IPS-15b (cell line): ENCODE data around the gene OR5B3.
"Not testable (repeated sequence)": the region's sequence is repeated elsewhere in the genome, so short reads cannot be mapped to it uniquely, and the experiment has no call there.

ENCODE experiments used
- H3K27me3 ChIP-seq: one replicate; pipeline ENCODE4 v1.6.1; 2013; ENCODE audit warnings: low read length; ENCODE audit not compliant: control insufficient read depth, insufficient read depth
- H3K36me3 ChIP-seq: one replicate; pipeline ENCODE4 v1.6.1; 2013; ENCODE audit warnings: low read length; ENCODE audit not compliant: control insufficient read depth, insufficient read depth
- H3K4me1 ChIP-seq: one replicate; pipeline ENCODE4 v1.6.1; 2013; ENCODE audit warnings: mild to moderate bottlenecking, low read length; ENCODE audit not compliant: control insufficient read depth, insufficient read depth
- H3K4me3 ChIP-seq: one replicate; pipeline ENCODE4 v1.5.1; 2013; ENCODE audit warnings: low read depth, low read length
- H3K9ac ChIP-seq: one replicate; pipeline ENCODE4 v1.6.1; 2013; ENCODE audit warnings: low read depth, mild to moderate bottlenecking, low read length
- H3K9me3 ChIP-seq: one replicate; pipeline ENCODE4 v1.6.1; 2013; ENCODE audit warnings: mild to moderate bottlenecking, low read length; ENCODE audit not compliant: control insufficient read depth, insufficient read depth

Gene OR5B3

GRCh38 chr11:58406774-58407173 lies at the start of gene OR5B3:
TSS of gene OR5B3 (minus strand) at chr11:58406874. CDS start at chr11:58403409, 3,465 bp downstream.
- Histone ChIP-seq H3K4me1 (no peaks in the 10 kb centered on the region), H3K36me3 (no peaks in the 10 kb centered on the region), H3K9ac (no peak within 1 kb of the TSS), H3K27me3 (no peaks in the 10 kb centered on the region), H3K9me3 (no peaks in the 10 kb centered on the region), H3K4me3 (no peak within 1 kb of the TSS)

- H3K36me3 ChIP-seq, result no peaks in the 10 kb centered on the region
- H3K4me1 ChIP-seq, result no peaks in the 10 kb centered on the region
- H3K27me3 ChIP-seq, result no peaks in the 10 kb centered on the region
- H3K9ac ChIP-seq, result no peak overlapping the region
- no peak overlapping the region for H3K4me3 ChIP-seq
- H3K9me3 ChIP-seq, result no peaks in the 10 kb centered on the region
Observed at GRCh38 chr11:58451585-58451984, 44.9 kb upstream of the OR5B3 start.

GRCh38 chr11:58446294-58446693 lies 39.6 kb upstream of the OR5B3 start:
- H3K9ac ChIP-seq, result no peak overlapping the region
- no peaks in the 10 kb centered on the region for H3K9me3 ChIP-seq
- no peaks in the 10 kb centered on the region for H3K4me1 ChIP-seq
- no peak overlapping the region for H3K4me3 ChIP-seq
- no peaks in the 10 kb centered on the region for H3K36me3 ChIP-seq
- no peaks in the 10 kb centered on the region for H3K27me3 ChIP-seq

GRCh38 chr11:58444300-58444699 lies 37.6 kb upstream of the OR5B3 start:
- Histone ChIP-seq H3K27me3 (no peaks in the 10 kb centered on the region), H3K4me1 (no peaks in the 10 kb centered on the region), H3K9ac (no peak overlapping the region), H3K4me3 (no peak overlapping the region), H3K9me3 (no peaks in the 10 kb centered on the region), H3K36me3 (no peaks in the 10 kb centered on the region)

- H3K4me3 ChIP-seq, result no peak within 1 kb of the TSS
- no peaks in the 10 kb centered on the region for H3K36me3 ChIP-seq
- H3K9ac ChIP-seq, result no peak within 1 kb of the TSS
- no peaks in the 10 kb centered on the region for H3K9me3 ChIP-seq
- H3K27me3 ChIP-seq, result no peaks in the 10 kb centered on the region
- H3K4me1 ChIP-seq, result no peaks in the 10 kb centered on the region
Observed at GRCh38 chr11:58442136-58442535, 35.5 kb upstream of the OR5B3 start, which contains the start of gene OR5B12. TSS of gene OR5B12 (minus strand) at chr11:58442236. CDS start at chr11:58440151, 2,085 bp downstream.

- no peaks in the 10 kb centered on the region for H3K27me3 ChIP-seq
- H3K36me3 ChIP-seq, result no peaks in the 10 kb centered on the region
- no peak overlapping the region for H3K9ac ChIP-seq
- H3K4me1 ChIP-seq, result no peaks in the 10 kb centered on the region
- H3K4me3 ChIP-seq, result no peak overlapping the region
- no peaks in the 10 kb centered on the region for H3K9me3 ChIP-seq
Observed at GRCh38 chr11:58438486-58438885, 31.8 kb upstream of the OR5B3 start.

GRCh38 chr11:58434217-58434616 lies 27.5 kb upstream of the OR5B3 start:
- H3K4me3 ChIP-seq, result no peak overlapping the region
- no peaks in the 10 kb centered on the region for H3K27me3 ChIP-seq
- no peak overlapping the region for H3K9ac ChIP-seq
- H3K9me3 ChIP-seq, result no peaks in the 10 kb centered on the region
- no peaks in the 10 kb centered on the region for H3K36me3 ChIP-seq
- H3K4me1 ChIP-seq, result no peaks in the 10 kb centered on the region

- H3K9me3 ChIP-seq, result no peaks in the 10 kb centered on the region
- no peaks in the 10 kb centered on the region for H3K36me3 ChIP-seq
- H3K4me1 ChIP-seq, result no peaks in the 10 kb centered on the region
- no peaks in the 10 kb centered on the region for H3K27me3 ChIP-seq
- no peak overlapping the region for H3K4me3 ChIP-seq
- H3K9ac ChIP-seq, result no peak overlapping the region
Observed at GRCh38 chr11:58433638-58434203, 27.0 kb upstream of the OR5B3 start.

GRCh38 chr11:58429273-58429672 lies 22.6 kb upstream of the OR5B3 start:
- H3K27me3 ChIP-seq, result no peaks in the 10 kb centered on the region
- no peak overlapping the region for H3K9ac ChIP-seq
- peaks cover 3% of the 10 kb centered on the region for H3K4me1 ChIP-seq
- no peaks in the 10 kb centered on the region for H3K36me3 ChIP-seq
- H3K4me3 ChIP-seq, result no peak overlapping the region
- no peaks in the 10 kb centered on the region for H3K9me3 ChIP-seq

- H3K27me3 ChIP-seq, result no peaks in the 10 kb centered on the region
- H3K36me3 ChIP-seq, result no peaks in the 10 kb centered on the region
- H3K9me3 ChIP-seq, result no peaks in the 10 kb centered on the region
- H3K4me1 ChIP-seq, result peaks cover 10% of the 10 kb centered on the region
- no peak within 1 kb of the TSS for H3K9ac ChIP-seq
- H3K4me3 ChIP-seq, result no peak within 1 kb of the TSS
Observed at GRCh38 chr11:58428021-58428420, 21.3 kb upstream of the OR5B3 start, which contains the start of gene OR5B2. TSS of gene OR5B2 (minus strand) at chr11:58428121. CDS start at chr11:58423261, 4,860 bp downstream.

- H3K4me3 ChIP-seq, H3K9me3 ChIP-seq, H3K4me1 ChIP-seq, H3K36me3 ChIP-seq, H3K9ac ChIP-seq, H3K27me3 ChIP-seq: not testable (repeated sequence)
Observed at GRCh38 chr11:58399622-58400021, 7.1 kb downstream of the OR5B3 start.

- Histone ChIP-seq H3K27me3 (no peaks in the 10 kb centered on the region), H3K4me3 (no peak overlapping the region), H3K4me1 (no peaks in the 10 kb centered on the region), H3K9me3 (no peaks in the 10 kb centered on the region), H3K9ac (no peak overlapping the region), H3K36me3 (no peaks in the 10 kb centered on the region)
Observed at GRCh38 chr11:58395581-58395980, 11.1 kb downstream of the OR5B3 start.
